ENCODE results near the gene GGT1.
"Not testable (repeated sequence)": the region's sequence is repeated elsewhere in the genome, so short reads cannot be mapped to it uniquely, and the experiment has no call there.

The GGT1 gene

DNA sequence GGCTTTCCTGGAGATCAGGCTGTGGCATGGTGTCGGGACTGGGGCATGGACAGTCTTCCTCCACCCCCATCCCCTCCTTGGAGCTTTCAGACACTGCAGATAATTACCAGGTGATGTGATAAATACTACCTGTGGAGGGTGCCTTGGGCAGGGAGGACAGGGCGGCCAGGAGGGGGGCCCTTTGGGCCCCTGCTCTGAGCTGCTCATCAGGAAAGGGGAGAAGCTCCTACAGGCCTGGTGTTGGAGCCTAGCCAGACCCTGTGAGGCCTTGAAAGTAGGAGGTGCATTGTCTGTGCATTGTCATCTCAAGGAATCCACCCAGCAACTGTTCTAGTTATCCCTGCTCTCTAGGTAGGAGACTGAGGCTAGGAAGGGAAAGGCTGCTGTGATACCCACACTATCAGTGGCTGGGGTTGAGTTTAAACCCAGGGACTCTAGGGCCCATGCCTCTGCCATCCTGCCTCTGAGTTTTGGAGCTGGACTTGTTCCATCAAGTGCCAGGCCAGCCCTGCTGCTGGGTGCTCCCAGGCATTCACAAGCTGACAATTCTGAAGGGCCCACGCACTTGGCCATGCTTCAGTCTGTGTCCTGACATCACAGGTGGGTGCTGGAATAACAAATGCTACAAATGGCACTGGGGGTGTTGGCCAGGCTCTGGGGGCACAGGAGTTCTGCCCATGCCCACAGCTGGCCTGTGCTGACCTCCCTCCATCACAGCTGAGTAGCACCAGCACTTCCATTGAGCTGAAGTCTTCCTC is 2.9 kb upstream of the GGT1 start:
- DNase-seq = not testable (repeated sequence)

DNA sequence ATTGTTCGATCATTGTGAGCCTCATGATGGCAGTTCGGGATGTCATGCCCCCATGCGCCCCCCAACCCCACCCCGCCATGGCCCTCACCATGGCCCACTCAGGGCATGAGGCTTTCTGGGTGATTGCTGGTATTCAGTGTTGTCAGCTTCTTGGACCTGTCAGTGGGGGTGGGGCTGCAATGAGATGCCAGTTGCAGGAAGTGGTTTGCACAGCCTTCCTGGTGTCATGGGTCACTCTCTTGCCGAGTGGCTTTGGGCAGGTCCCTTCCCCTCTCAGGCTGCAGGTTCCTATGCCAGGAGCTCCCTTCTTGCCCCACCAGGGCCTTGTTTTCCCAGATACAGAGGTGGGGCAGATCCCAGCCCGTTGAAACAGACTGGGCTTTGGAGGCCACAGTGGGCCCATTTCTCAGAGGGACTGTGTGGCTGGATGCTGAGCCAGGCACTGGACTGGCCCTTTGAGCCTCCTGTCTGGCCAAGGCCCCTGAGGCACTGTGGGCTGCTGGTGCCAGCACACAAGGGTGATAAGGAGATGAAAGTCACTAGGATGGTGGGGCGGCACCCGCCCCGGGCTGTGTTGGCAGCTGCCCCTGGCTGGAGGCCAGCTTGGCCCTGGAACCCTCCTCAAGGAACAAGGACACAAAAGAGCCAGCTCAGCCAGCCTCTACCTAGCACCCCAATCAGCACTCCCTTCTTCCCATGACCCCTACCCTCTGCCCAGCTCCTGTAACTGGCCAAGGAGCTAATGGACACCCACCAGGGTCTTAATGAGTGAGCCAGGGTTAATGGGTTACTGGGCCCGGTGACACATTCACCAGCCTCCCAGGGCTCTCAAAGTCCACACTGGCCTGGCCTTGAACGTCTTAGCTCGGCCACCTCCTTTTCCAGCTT is 1.5 kb upstream of the GGT1 start:
- no peak for DNase-seq

- not testable (repeated sequence) for DNase-seq
Observed at GRCh38 chr22:24602105-24602749, 766 bp upstream of the GGT1 start.

DNA sequence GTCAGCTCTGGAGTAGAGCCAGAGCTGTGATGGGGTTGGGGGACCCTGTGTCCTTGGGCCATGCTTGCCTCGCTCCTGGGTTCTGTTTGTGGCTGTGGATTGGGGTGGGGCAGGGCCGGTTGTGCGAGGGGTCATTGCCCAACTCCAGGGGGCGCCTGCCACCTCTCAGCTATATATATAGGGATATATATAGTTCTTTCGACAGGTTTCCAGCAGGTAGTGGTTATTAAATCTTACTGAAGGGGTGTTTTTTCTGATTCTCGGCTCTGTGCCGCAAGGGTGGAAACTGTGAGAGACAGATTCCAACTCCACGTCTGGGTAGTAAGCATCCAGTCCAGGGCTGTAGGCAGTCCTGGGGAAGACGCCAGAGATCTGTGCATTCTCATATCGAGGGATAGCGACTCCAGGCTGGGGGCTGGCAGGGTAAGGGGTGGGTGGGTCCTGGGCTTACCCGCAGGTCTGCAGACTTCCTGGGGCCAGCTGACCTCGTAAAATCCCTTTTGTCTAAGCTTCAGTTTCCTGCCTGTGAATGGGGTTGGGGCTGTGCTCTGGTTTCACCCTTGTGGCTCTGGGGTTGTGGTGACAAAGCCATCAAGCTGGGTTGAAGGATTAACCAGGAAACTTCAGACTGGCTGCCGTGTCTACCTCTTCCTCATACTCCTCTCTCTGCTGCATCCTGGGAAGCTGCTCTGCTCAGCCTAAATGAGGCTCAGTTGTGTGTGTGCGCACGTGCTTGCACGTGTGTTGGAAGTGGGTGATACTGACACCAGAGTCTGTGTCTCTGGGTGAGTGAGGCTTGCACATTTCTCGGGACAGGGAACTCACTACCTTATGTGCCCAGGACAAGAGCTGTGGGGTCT is 1.0 kb downstream of the GGT1 start:
- not testable (repeated sequence) for DNase-seq

DNA sequence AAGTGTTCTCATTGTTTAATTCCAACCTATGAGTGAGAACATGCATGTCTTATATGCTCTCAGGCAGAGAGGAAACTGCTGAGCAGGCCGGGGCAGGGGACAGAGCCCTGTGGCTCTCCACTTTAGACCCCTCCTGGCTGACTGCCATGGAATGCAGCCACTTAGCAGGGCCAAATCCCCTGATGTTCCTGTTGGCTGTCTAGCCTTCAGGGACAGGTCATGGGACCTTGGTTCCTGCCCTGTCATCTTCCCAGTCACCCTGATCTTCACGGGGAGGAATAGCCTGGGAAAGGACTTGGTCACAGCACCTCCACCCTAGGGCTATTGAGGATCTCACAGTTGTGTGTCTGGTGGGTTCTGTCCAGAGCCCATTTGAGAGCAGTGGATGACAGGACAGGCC is 3.3 kb downstream of the GGT1 start:
- not testable (repeated sequence) for DNase-seq

GRCh38 chr22:24607429-24607983 is 4.5 kb downstream of the GGT1 start:
- DNase-seq = not testable (repeated sequence)

GRCh38 chr22:24608327-24608726 is 5.3 kb downstream of the GGT1 start:
- DNase-seq = not testable (repeated sequence)

DNA sequence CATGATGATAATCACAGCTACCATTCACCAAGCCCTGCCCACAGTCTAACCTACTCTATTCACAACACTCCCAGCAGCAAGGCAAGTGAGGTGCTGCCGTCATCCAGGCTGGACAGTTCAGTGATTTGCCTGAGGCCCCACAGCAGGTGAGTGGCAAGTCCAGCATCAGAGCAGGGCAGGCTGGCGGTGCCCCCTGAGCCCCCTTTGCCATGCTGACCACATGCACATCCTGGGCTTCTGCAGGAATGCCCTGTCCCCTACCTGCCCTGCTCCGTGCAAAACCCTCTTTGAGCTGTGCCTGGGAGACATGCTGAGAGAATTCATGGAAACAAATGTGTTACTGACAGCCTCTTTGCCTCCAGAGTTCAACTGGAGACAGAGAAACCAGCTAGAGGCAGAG is 6.9 kb downstream of the GGT1 start:
- DNase-seq = not testable (repeated sequence)

DNA sequence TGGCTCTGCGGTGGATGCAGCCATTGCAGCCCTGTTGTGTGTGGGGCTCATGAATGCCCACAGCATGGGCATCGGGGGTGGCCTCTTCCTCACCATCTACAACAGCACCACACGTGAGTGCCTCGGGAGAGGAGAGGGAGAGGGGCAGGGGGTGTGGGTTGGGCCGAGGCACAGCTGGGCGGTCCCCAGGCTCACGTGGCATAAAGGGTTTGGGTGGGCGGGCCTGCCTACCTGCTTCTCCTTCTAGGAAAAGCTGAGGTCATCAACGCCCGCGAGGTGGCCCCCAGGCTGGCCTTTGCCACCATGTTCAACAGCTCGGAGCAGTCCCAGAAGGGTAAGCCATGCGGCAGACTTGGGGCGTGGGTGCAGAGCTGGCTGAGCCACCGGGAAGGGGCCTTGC is 11.8 kb downstream of the GGT1 start:
- not testable (repeated sequence) for DNase-seq

DNA sequence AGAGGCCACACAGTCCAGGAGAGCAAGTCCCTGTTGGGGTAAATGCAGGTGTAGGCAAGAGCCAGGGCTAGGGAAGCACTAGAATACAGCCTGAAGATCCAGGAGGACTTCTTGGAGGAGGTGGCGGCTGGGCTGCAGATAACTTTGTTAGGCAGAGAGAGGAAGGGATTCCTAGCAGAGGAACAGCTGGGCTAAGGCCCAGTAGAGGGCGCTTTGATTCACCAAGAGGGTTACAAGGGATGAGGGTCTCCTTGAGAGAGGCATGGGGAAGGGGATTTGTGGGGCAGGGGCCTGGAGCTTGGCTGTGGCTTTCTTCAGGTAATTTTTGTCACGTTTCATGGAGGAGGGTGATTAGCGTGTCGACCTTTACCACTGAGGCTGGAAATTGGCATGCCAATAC is 18.3 kb downstream of the GGT1 start:
- not testable (repeated sequence) for DNase-seq

DNA sequence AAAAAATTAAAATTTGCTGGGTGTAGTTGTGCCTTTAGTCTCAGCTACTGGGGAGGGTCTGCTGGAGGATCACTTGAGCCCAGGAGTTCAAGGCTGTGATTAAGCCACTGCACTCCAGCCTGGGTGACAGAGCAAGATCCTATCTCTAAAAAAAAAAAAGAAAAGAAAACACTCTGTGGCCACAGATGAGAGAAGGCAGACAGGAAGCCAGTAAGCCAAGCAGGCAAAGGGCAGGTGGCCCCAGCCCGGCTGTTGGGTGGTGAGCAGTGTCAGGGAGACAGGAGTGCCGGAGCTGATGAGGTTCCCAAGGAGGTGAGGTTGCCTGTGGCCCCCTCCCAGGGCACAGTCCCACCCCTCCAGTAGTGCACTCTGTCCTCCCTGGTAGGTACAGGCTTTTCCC is 19.6 kb downstream of the GGT1 start:
- DNase-seq = not testable (repeated sequence)

- not testable (repeated sequence) for DNase-seq
Observed at GRCh38 chr22:24627911-24628310, 24.9 kb downstream of the GGT1 start.

- not testable (repeated sequence) for DNase-seq
Observed at GRCh38 chr22:24629069-24629468, 26.1 kb downstream of the GGT1 start.

DNA sequence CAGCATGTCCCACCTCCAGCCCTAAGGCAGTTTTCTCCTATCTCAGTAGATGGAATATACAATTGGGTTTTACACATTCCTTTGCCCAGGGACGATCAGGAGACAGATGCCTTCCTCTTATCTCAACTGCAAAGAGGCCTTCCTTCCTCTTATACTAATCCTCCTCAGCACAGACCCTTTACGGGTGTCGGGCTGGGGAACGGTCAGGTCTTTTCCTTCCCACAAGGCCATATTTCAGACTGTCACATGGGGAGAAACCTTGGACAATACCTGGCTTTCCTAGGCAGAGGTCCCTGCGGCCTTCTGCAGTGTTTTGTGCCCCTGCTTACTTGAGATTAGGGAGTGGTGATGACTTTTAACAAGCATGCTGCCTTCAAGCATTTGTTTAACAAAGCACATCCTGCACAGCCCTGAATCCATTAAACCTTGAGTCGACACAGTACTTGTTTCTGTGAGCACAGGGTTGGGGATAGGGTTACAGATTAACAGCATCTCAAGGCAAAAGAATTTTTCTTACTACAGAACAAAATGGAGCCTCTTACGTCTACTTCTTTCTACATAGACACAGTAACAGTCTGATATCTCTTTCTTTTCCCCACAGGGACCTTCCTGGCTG is 27.9 kb downstream of the GGT1 start:
- DNase-seq = not testable (repeated sequence)

GRCh38 chr22:24631430-24632122 is 28.6 kb downstream of the GGT1 start:
- not testable (repeated sequence) for DNase-seq

GRCh38 chr22:24632642-24633041 is 29.6 kb downstream of the GGT1 start:
- not testable (repeated sequence) for DNase-seq

DNA sequence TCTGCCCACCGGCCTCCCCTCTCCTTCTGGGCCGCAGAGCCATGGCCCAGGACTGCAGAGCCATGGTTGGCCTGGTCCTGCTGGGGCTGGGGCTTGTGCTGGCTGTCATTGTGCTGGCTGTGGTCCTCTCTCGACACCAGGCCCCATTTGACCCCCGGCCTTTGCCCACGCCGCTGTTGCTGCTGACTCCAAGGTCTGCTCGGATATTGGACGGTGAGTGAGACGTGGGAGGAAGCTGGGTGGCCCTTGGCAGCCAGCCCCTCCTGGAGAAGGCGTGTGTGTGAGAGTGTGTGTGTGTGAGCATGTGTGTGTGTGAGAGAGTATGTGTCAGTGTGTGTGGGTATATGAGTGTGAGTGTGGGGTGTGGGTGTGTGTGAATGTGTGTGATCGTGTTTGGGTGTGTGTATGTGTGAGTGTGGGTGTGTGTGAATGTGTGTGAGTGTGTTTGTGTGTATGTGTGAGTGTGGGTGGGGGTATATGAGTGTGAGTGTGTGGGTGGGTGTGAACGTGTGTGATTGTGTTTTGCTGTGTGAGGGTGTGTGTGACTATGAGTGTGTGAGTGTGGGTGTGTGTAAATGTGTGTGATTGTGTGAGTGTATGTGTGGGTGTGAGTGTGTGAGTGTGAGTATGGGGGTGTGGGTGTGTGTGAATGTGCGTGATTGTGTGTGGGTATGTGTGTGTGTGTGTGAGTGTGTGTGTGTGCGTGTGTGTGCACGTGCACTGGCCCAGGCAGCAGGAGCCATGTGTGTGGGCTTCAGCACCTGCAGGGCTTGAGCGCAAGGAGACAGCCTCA is 30.4 kb downstream of the GGT1 start:
- DNase-seq = not testable (repeated sequence)

DNA sequence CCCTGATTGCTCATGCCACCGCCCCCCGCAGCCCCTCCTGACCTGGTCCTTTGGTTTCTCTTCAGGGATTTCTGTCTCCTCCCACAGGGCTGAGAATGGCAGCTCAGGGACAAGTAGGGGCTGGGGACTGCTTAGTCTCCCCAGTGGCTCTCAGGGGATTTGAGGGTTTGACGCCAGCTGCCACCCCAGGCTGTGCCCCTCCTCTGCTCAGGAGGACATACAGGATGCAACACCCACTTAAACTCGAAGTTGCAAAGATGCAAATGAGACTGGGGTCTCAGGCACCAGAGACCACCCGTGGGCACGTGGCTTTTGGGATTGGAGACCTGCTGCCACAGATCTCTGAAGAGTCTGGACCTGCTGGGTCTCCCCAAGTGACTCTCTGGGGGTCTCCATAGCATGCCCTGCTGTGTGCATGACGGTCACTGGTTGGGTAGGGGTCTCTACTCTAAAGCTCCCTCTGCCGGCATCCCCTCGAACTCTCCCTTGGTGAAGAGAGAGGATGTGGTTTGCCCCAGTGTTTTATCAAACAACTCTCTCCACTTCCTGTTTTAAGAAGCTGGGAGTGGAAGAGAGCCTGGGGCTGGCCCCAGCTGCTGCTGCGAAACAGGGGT is 31.9 kb downstream of the GGT1 start:
- not testable (repeated sequence) for DNase-seq

- DNase-seq = not testable (repeated sequence)
Observed at GRCh38 chr22:24636513-24636912, 33.5 kb downstream of the GGT1 start.

DNA sequence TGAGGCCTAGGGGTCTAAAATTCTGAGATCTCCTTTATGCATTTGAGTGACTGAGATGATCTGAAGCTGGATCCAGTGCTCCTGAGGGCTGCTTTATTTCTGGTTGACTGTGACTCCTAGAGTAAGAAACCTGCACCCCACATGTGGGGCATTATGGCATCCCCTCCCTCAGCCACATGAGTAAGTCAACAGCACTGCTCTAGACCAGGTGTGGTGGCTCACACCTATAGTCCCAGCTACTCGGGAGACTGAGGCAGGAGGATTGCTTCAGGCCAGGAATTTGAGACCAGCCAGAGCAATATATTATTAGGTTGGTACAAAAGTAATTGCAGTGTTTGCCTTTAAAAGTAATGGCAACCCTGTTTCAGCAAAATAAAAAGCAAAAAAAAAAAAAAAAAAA is 39.3 kb downstream of the GGT1 start:
- DNase-seq = not testable (repeated sequence)
